KMS-11 (cell line): ENCODE measurements around the gene NCKAP1.

ENCODE experiments used
- H2AFZ ChIP-seq: fragments of 200-600 bp; sonication (generic); 2 replicates; pipeline ENCODE4 v1.6.1; 2016; ENCODE audit warnings: antibody characterized with exemption, mixed run types, low read depth
- H3K27ac ChIP-seq: fragments of 200-600 bp; sonication (generic); 2 replicates; pipeline ENCODE4 v1.6.1; 2016; ENCODE audit warnings: mild to moderate bottlenecking, mixed run types
- H3K27me3 ChIP-seq: fragments of 200-600 bp; sonication (generic); 2 replicates; pipeline ENCODE4 v1.6.1; 2017; ENCODE audit warnings: mild to moderate bottlenecking, low read depth, mixed run types, moderate library complexity; ENCODE audit not compliant: insufficient read depth
- H3K36me3 ChIP-seq: fragments of 200-600 bp; sonication (generic); 2 replicates; pipeline ENCODE4 v1.6.1; 2017; ENCODE audit warnings: mild to moderate bottlenecking, mixed run types; ENCODE audit not compliant: insufficient read depth
- H3K4me1 ChIP-seq: fragments of 200-600 bp; sonication (generic); 2 replicates; pipeline ENCODE4 v1.6.1; 2016; ENCODE audit warnings: mild to moderate bottlenecking, low read depth, mixed run types; ENCODE audit not compliant: poor library complexity, severe bottlenecking
- H3K4me2 ChIP-seq: fragments of 200-600 bp; sonication (generic); 2 replicates; pipeline ENCODE4 v1.7.0; 2016; ENCODE audit warnings: mild to moderate bottlenecking, mixed run types
- H3K4me3 ChIP-seq: fragments of 200-600 bp; sonication (generic); IDR thresholded peaks from 2 replicates; pipeline ENCODE4 v1.6.1; 2017; ENCODE audit warnings: low read depth, low read length, mixed read lengths; ENCODE audit not compliant: insufficient read depth
- H3K79me2 ChIP-seq: fragments of 200-600 bp; sonication (generic); 2 replicates; pipeline ENCODE4 v1.6.1; 2016; ENCODE audit warnings: low read depth, mixed run types; ENCODE audit not compliant: insufficient read depth
- H3K9ac ChIP-seq: fragments of 200-600 bp; sonication (generic); 2 replicates; pipeline ENCODE4 v1.6.1; 2016; ENCODE audit warnings: mild to moderate bottlenecking, mixed run types
- H4K20me1 ChIP-seq: fragments of 200-600 bp; sonication (generic); 2 replicates; pipeline ENCODE4 v1.6.1; 2016; ENCODE audit warnings: mild to moderate bottlenecking, mixed run types; ENCODE audit not compliant: insufficient read depth
- TF ChIP-seq, protein P1 (sequence below): fragments of 200-600 bp; sonication (generic); conservative IDR thresholded peaks from 2 replicates; pipeline ENCODE4 v1.6.1; 2017; ENCODE audit warnings: low read depth, mild to moderate bottlenecking, antibody characterized with exemption, low read length, moderate library complexity, mixed read lengths

Gene NCKAP1

DNA sequence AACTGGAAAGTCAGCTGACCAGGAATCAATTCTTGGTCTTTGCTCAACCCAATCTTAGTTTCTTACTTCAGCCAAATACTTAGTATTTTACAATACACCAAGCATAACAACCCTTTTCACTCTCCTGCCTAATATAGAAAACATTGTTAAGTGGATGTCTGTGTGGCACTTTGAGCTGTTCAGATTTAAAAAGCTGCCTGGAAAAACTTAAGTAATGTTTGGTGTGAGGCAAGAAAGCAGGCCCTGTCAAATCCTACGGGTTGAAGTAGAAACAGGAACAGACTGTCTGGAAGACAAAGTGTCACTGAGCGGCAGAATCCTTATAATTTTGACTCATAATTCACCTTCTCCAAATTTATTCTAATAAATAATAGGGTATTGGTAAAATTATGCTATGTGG lies 134.7 kb downstream of the NCKAP1 start:
- Histone ChIP-seq H3K4me2 (no peak overlapping the region), H3K36me3 (no peaks in the 10 kb centered on the region), H3K4me3 (no peak overlapping the region), H3K9ac (no peak overlapping the region), H3K4me1 (no peaks in the 10 kb centered on the region), H4K20me1 (no peaks in the 10 kb centered on the region), H3K27ac (no peak overlapping the region), H3K27me3 (no peaks in the 10 kb centered on the region), H2AFZ (no peak overlapping the region), H3K79me2 (no peaks in the 10 kb centered on the region)
- TF ChIP-seq, protein P1, sequence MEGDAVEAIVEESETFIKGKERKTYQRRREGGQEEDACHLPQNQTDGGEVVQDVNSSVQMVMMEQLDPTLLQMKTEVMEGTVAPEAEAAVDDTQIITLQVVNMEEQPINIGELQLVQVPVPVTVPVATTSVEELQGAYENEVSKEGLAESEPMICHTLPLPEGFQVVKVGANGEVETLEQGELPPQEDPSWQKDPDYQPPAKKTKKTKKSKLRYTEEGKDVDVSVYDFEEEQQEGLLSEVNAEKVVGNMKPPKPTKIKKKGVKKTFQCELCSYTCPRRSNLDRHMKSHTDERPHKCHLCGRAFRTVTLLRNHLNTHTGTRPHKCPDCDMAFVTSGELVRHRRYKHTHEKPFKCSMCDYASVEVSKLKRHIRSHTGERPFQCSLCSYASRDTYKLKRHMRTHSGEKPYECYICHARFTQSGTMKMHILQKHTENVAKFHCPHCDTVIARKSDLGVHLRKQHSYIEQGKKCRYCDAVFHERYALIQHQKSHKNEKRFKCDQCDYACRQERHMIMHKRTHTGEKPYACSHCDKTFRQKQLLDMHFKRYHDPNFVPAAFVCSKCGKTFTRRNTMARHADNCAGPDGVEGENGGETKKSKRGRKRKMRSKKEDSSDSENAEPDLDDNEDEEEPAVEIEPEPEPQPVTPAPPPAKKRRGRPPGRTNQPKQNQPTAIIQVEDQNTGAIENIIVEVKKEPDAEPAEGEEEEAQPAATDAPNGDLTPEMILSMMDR: no peak

DNA sequence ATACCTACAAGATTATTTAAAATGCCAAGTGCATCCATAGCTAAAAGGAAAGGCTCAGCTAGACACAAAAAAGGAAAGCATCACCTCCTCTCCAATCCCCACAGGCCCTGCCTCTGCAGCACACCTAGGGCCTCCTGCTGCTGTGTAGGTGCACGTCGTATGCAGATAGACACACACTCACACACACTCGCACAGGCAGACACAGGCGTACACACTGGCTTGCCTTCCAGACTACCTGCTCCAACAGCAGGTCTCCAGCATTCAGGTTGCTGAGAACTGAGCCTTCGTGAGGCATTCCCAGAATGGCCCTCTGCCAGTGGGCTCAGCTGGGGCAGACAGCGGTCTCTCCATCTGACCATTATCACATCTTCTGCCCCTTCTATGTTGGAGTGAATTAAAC lies 136.5 kb downstream of the NCKAP1 start:
- TF ChIP-seq, protein P1: no peak
- Histone ChIP-seq H3K79me2 (no peaks in the 10 kb centered on the region), H3K4me2 (no peak overlapping the region), H3K9ac (no peak overlapping the region), H2AFZ (no peak overlapping the region), H3K4me3 (no peak overlapping the region), H3K27ac (no peak overlapping the region), H3K36me3 (no peaks in the 10 kb centered on the region), H4K20me1 (no peaks in the 10 kb centered on the region), H3K4me1 (no peaks in the 10 kb centered on the region), H3K27me3 (no peaks in the 10 kb centered on the region)

DNA sequence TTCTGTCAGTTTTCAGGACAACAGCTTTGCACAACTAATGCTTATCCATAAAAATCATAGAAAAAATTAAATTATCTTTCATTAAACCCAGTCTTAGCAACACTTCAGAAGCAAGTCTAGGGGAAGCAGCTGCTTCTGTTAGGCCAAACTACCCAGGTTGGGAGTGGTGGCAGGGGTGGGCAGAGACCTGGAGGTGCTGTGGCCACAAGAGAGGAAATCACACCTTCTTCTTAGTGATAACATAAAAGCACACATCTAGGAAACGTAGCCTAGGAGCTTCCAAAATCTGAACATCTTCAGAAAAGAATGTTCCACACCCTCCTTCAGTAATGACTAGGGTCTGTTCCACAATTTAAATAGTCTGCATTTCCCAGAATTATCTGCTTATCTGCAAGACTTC lies 139.5 kb downstream of the NCKAP1 start:
- H3K4me2 ChIP-seq: no peak overlapping the region
- TF ChIP-seq, protein P1: no peak
- no peak overlapping the region for H3K27ac ChIP-seq
- no peaks in the 10 kb centered on the region for H3K27me3 ChIP-seq
- H3K4me3 ChIP-seq: no peak overlapping the region
- H2AFZ ChIP-seq: no peak overlapping the region
- H4K20me1 ChIP-seq: no peaks in the 10 kb centered on the region
- no peaks in the 10 kb centered on the region for H3K79me2 ChIP-seq
- H3K9ac ChIP-seq: no peak overlapping the region
- H3K4me1 ChIP-seq: no peaks in the 10 kb centered on the region
- no peaks in the 10 kb centered on the region for H3K36me3 ChIP-seq

DNA sequence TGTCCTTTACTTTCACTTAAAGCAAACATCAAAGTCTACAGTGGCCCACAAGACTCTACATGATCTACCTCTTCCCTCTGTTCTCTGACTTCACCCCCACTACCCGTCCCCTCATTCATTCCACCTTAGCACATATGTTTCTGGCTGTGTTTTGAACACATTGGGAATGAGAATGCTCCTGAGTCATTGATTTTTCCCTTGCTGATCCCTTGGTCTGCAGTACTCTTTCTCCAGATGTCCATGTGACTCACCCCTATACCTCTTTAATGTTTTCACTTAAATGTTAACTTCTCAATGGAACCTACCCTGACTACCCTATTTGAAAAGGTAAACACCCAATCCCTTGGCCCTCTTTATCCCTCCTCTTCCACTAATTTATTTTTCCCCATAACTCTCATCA lies 141.1 kb downstream of the NCKAP1 start:
- H3K4me2 ChIP-seq: no peak overlapping the region
- no peak overlapping the region for H3K9ac ChIP-seq
- H4K20me1 ChIP-seq: no peaks in the 10 kb centered on the region
- no peaks in the 10 kb centered on the region for H3K36me3 ChIP-seq
- H3K27me3 ChIP-seq: no peaks in the 10 kb centered on the region
- H3K4me1 ChIP-seq: no peaks in the 10 kb centered on the region
- TF ChIP-seq, protein P1: no peak
- H3K27ac ChIP-seq: no peak overlapping the region
- no peak overlapping the region for H2AFZ ChIP-seq
- H3K4me3 ChIP-seq: no peak overlapping the region
- no peaks in the 10 kb centered on the region for H3K79me2 ChIP-seq
